ENCODE results near the gene PTPRD.

DNA sequence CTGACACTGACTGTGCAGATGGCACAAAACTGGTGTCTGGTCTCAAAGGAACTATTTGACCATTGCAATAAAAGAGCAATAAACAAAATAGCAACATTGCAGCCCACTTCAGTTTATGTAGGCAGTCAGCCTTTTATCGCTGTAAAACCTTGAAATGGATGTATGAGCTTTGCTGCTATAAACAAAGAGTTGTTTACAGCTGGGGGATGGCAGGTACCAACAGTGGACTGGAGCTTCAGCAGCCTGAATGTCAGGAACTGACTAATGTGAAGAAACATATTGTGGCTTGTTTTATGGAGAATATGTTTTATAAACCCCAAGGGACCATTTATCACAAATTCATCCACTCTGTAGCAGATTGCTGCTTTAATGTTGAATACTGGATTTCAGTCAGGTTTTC lies 78.0 kb downstream of the PTPRD start:
- TF ChIP-seq CTCF (conservative IDR thresholded peaks at IDR 0.05; ENCODE audit: low read depth, low read length) (no peak), EZH2 (IDR thresholded peaks at IDR 0.05; ENCODE audit: borderline replicate concordance, low read depth, low read length, poor library complexity, severe bottlenecking) (no peak)
